Epidermal melanocyte (primary cell): ENCODE measurements around the gene PPAT.
"Not testable (repeated sequence)": the region's sequence is repeated elsewhere in the genome, so short reads cannot be mapped to it uniquely, and the experiment has no call there.

Experiments used
- DNase-seq: peaks from one replicate; pipeline ENCODE4 v3.0.0; 2011; ENCODE audit warnings: low spot score; ENCODE audit not compliant: insufficient read length

PPAT gene

DNA sequence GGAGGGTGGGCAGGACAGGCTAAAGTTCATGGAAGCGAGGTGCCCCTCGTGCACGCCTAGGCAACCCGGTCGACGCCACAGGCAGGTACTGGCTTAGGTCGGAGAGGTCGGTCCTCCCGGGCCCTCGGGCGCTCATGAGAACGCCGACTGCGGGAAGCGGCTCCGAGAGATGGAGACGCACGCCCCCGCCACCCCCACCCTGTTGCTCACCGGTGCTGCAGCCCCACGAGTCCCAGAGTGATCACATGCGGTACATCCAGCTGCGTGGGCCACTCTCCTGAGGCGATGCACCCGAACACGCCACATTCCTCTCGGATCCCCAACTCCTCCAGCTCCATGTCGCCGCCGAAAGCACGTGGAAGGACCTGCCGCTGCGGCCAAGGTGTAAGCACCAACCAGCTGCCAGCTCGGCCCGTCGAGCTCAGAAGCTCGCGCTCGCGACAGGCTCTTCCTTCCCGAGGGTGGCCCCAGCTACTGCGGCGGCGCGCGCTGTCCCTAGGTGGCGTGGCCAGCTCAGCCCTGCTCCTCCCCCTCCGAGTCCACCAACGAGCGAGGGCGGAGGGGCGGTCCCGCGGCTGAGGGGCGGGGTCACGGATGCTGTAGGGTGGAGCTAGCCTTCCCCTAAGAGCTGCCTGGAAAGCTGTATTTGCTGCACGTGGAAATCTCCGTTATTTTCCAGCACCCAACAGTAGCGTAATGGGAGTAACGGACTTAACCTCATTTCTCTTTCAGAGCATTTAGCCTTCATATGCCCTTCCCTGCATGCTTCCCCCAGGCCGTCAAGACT is at the start of gene PPAT:
Gene PPAT (minus strand): TSS at position 476 of the 787 bp plus-strand sequence. CDS start 138 bp downstream, at position 338.
- peak; percentile 92 for DNase-seq

DNA sequence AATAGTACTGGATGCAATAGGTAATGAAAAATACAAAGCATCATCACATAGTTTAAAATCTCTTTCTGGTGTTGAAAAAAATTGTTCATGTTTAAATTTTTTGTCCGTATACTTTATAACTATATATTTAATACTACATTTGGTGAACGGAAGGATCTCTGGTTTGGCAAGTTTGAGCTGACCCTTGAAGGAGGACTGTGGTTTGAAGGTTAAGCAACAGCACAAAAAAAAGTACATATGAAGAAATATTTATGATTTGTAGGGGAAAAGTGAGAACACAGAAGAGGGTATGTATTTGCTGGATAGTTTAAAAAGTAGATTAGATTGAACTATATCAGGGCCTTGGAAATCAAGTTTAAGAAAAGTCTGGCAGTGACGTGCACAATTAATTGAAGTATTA is 45.3 kb upstream of the PPAT start:
- no peak for DNase-seq

DNA sequence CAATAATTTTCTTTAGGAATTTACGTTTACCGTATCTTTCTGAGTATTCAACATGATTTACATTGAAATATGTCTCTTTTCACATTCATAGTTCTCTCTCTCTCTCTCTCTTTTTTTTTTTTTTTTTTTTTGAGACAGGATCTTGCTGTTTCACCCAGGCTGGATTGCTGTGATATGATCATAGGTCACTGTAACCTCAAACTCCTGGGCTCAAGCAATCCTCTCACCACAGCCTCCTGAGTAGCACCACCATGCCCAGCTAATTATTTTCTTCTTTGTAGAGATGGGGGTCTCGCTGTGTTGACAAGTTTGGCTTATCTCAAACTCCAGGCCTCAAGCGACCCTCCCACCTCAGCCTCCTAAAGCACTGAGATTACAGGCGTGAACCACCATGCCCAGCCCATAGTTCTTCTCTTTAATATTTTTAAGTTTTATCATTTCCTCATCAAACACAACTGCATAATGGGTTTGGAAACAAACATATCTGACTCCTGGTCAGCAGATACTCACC is 41.8 kb upstream of the PPAT start:
- no peak for DNase-seq

DNA sequence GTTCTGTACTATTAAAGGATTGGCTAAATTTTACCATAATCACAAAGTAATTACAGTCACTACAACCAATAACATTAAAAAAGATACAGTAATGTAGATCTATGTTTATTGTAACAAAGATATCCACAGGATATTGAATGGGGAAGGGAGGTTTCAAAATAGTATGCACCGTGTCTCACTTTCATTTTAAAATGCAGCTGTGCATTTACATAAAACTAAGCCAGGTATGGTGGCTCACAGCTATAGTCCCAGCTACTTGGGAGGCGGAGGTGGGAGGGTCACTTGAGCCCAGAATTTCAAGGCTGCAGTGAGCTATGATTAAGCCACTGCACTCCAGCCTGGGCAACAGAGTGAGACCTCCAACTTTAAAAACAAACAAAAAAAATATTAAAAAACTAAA is 40.5 kb upstream of the PPAT start:
- DNase-seq, result no peak

DNA sequence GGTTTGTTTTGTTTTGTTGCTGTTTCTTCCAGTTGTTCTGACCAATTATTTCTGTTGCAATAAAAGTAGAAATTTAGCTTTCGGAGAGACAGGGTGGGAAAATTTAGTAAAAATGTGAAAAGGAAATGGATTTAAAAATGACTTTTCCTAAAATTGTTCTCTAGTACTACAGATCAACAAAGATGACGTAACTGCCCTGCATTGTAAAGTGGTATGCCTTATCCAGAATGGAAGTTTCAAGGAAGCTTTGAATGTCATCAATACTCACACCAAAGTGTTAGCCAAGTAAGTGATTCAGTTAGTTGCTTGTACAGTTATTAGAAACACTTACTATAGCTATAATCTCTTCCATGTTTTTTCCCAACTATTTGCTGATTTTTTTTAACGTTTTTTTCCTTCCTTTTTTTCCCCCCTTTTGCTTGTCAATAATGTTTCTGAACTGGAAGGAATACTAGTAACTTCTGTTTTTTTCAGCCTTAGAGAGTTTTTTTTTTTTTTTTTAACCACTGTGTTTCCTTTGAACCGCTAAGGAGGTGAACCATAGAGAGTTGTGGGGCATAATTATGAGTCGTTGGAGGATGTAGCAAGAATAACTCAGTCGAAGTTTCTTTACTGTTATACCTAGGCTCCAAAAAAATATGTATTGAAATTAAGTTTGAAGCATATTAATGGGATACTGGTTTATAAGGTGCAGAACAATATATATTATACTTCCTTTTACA is 34.2 kb upstream of the PPAT start:
- no peak for DNase-seq

DNA sequence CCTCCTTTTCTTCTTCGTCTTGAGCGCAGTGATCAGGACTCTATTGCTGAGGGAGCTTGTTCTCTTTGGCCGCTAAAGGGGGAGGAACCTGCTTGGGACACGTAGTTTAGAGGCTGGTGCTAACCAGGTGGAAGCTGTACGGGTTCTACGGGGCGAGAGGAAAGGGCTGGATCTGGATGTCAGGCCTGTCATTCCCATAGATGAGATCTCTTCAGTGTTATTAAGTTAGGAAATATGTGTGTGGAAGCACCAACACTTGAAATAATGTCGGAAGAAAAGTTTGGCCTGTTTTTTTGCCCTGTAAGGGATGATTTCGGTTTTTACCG is 32.6 kb upstream of the PPAT start:
- DNase-seq, result no peak

DNA sequence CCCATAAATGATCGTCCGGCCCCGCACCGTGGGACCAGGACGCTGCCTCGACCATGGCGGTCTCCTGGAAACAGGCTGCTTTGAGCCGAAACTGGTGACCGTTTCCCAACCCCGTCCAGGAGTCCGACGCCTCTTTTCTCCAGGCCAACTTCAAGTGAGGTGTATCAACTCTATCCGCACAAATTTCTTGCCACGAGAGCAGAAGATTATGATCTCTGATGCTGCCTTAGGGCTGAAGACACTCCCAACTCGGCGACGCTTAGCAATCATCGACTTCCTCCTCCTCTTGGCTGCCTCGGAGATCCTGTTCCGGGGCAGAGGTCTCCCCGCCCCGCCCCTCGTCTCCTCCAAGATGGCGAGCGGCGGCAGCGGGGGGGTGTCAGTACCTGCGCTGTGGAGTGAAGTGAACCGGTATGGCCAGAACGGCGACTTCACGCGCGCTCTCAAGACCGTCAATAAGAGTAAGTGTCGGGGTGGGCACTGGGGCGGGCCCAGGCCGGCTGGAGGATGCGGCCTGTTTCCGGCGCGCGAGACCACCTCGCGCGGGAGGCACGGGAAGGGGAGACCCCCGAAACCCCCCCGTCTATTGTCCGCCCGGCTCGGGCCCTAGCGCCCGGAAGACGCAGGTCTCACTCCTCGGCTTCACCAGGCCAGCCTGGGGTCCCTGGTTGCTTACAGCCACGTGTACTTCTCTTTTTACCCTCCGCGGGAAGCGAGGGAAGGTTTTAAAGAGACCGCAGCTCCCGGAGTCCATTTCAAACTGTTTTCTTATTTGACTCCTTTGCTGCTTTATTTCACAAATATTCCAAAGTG is 32.1 kb upstream of the PPAT start, which contains the start of gene SRP72:
Gene SRP72 (plus strand): TSS at position 334 of the 813 bp plus-strand sequence. CDS start 19 bp downstream, at position 353.
- DNase-seq, result peak; percentile 89

DNA sequence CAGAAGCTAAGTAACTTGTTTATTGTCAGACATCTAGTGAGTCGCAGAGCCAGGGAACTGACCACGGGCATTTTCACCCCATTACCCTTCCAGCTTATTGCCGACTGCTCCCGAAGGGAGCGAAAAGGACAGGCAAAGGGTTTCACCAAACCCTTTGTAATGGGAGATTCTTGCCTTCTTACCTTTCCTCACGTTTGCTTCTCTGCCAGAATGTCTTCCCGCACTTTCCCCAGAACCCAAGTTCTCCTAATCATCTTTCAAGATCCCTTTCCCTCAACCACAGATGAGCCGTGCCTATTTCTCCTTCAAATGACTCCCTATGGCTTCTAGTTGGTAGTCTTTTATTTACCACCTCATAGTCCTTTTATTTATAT is 31.5 kb upstream of the PPAT start:
- DNase-seq, result no peak

DNA sequence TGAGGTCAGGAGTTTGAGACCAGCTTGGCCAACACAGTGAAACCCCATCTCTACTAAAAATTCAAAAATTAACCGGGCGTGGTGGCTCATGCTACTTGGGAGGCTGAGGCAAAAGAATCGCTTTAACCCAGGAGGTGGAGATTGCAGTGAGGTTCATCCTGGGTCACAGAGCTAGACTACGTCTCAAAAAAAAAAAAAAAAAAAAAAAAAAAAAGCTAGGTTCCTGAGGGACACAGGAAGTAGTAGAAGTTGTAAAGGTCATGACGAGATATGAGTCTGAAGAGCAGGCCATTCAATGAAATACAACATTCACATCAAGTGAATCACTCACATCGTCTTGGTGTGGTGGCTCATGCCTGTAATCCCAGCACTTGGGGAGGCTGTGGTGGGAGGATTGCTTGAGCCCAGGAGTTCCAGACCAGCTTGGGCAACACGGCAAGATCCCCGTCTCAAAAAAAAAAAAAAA is 30.9 kb upstream of the PPAT start:
- peak; percentile 31 for DNase-seq

DNA sequence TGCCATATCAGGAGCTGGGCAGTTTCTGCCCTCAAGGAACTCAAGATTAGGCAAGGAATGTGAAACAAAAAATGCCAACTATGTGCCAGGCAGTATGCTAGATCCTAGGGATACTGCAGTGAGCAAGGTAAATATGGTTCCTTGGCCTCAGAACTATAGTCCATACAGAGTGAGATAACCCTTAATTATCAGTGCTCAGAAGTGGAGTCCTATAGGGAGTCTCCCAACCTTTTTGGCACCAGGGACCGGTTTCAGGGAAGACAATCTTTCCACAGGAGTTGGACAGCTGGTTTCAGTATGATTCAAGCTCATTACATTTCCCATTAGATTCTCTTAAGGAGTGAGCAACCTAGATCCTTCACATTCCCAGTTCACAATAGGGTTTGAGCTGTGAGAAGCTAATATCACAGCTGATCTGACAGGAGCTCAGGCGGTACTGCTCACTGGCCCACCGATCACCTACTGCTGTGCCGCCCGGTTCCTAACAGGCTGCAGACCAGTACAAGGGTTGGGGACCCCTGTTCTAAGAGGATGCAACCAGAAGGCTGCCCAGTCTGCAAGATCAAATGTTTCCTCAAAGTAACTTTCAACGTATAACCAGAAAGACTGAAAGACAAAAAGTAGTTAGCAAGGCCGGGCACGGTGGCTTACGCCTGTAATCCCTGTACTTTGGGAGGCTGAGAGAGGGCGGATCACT is 30.3 kb upstream of the PPAT start:
- DNase-seq, result no peak

DNA sequence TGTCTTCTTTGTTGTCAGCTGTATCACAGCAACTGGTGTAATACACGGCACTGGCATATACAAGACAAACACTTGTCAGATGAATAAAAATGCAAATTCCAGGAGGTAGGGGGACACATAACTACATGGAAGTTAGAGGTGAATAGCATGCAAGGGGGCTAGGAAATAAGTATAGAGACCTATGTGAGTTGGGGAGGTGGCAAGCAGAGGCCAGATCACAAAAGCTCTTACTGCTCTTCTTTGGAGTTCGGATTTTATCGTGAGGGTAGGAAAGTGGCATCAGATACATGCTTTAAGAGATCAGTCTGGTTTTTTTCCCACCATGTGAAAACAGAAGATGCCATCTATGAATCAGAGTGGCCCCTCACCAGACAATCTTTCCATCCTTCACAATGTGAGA is 29.2 kb upstream of the PPAT start:
- DNase-seq, result no peak

DNA sequence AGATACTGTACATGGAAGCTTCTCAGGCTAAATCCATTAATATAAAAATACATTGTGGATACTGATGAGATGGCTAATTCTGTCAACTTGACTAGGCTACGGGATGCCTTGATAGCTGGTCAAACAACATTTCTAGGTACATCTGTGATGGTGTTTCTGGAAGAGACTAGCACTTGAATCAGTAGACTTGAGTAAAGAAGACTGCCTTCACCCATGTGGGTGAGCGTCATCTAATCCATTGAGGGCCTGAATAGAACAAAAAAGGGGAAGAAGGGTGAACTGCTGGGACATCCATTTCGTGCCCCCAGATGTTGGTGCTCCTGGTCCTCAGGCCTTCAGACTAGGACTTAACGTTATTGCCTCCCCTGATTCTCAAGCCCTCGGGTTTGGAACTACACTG is 28.3 kb upstream of the PPAT start:
- DNase-seq, result no peak

DNA sequence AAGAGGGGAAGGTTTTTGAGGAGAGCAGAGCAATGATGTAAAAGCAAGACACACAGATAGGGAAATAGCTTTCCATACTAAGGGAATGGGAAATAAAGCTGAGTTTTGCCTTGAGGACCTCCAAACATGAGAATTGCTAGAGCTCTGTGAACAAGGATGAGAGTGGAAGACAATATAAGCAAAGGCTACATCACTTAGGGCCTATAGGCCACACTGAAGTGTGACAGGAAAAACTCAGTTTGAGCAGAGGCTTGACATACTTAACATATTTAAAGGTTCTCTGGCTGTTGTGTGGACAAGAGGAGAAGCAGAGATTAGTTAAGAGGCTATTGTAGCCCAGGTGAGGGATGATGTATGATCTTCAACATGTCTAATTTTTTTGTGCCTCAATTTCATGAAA is 26.7 kb upstream of the PPAT start:
- no peak for DNase-seq

DNA sequence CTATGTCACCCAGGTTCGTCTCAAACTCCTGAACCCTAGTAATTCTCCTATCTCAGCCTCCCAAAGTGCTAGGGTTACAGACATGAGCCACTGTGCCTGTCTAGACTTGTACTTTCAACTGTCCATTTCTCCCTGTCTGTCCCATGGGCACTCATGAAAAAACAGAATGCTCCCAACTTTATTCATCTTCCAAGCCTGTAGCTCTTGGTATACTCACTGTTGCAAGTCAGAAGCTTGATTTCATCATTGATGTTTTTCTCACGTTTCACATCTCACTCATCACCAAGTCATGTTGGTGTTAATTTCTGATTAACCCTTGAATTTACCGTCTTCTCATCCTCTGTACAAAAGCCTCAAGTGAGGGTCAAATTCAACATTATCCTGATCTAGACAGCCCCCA is 24.7 kb upstream of the PPAT start:
- no peak for DNase-seq

DNA sequence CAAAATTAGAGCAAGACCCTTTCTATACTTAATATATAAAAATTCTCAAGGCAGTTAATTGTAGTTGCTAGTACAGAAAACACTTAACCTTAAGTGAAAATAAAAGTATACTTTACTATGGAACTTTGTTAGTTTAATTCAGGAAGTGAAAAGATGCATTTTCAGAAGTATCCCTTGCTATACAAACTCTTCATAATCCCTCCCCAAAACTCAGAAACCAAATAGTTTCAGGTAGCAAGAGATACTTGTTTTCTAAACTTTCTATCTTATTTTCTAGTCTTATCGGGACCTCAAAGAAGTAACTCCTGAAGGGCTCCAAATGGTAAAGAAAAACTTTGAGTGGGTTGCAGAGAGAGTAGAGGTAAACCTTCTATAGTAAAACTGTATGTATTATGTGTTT is 14.9 kb upstream of the PPAT start:
- DNase-seq, result no peak

DNA sequence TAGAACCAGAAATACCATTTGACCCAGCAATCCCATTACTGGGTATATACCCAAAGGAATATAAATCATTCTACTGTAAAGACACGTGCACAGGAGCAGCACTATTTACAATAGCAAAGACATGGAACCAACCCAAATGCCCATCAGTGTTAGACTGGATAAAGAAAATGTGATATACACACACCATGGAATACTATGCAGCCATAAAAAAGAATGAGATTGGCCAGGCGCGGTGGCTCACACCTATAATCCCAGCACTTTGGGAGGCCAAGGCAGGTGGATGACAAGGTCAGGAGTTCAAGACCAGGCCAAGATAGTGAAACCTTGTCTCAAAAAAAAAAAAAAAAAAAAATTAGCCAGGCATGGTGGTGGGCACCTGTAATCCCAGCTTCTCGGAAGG is 14.1 kb upstream of the PPAT start:
- not testable (repeated sequence) for DNase-seq

DNA sequence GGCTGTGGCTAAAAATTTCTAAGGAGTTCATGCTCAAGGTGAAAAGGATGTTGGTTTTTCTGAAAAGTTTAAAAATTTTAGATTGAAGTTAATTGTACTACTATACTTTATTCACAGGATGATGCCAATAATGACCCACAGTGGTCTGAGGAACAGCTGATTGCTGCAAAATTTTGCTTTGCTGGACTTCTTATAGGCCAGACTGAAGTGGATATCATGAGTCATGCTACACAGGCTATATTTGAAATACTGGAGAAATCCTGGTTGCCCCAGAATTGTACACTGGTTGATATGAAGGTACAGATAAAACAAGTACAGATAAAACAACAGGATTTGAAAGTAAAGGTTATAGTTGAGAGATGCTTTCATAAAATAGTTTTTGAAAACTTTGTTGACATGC is 12.9 kb upstream of the PPAT start:
- DNase-seq, result no peak

DNA sequence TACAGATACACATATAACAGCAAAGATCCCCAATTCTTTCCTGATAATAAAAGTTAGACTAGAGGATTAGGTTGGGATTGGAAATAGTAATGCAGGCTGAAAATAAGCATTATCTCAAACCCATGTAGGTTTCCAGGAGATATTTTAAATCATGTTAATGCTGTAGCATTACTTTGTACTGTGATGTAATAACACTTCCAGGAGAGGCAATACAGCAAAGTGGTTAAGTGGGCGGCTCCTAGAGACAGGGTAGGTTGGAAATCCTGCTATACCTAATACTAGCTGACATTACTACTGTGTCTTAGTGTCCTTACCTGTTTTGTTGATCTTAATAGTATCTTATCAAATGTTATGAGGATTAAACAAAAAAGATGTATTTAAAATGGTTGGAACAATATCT is 10.3 kb upstream of the PPAT start:
- DNase-seq, result no peak

DNA sequence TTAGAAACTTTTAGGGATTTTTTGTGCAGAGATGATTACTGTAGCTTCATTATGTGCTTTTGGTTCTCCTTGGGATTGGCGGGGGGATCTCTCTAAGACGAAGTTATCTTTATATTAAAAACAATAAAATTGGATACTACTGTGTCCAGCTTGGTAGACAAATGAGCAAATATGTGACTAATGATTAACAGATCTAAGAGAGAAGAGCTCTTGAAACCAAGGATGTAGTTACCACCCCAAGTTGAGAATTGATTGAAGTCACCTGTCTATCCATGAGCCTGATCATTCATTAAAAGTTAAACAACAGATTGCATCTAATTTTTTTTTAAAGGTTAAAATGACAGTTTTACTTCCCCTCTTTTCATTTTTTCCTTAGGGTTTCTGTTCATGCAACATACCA is 9.3 kb upstream of the PPAT start:
- no peak for DNase-seq

DNA sequence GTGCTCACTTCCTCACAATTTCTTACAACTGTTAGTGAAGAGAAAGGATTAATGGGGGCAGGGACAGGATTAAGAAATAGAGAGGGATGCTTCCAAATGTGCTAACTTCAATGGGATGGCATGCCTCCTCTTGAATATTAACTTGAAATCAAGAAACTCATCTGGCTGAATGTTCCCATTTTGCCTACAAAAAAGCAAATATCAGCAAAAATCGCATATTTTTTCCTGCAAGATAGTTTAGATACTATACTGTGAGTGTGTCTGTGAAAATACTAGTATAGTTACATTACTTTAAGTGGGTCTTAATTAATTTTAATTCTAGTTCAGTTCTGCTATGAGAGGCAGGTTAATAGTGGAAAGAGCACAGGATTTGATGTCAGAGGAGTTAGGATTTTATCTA is 5.6 kb upstream of the PPAT start:
- no peak for DNase-seq

DNA sequence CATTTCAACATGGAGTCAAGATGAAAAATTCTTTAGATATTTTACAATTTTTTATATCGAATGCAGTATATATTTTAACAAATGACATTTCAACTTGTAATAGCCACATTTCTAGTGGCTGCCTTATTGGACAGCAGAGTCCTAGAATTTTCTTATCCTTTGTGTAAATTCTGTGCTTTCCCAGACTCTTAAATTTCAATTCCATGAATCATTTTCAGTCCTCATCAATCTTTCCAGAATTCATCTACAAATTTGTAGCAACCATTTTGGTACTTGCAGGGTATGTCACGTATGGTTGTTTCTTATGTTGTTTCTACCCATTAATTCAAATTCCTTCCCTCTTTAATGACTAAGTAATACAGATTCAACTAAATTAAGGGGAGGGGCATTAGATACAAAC is 3.4 kb upstream of the PPAT start:
- DNase-seq, result no peak
